Neural cell (in vitro differentiated cells): ENCODE data around the gene PRKAG2. TPM values are rescaled to one million over a fixed set of nuclear protein-coding genes. Genes with fewer than 3 reads are reported as not detected.

Source experiments
- H2AFZ ChIP-seq: fragments of 200-600, 300-800 bp; sonication (generic), shearing (Covaris generic); 2 replicates; pipeline ENCODE4 v1.6.0; 2014; ENCODE audit warnings: low read depth, mild to moderate bottlenecking, antibody characterized with exemption, low read length, moderate library complexity
- H3F3A ChIP-seq: fragments of 200-600 bp; shearing (Covaris generic); 2 replicates; pipeline ENCODE4 v1.6.1; 2016; ENCODE audit warnings: mild to moderate bottlenecking, moderate library complexity, mixed read lengths, antibody characterized with exemption, low read length; ENCODE audit not compliant: insufficient read depth, poor library complexity, severe bottlenecking
- H3K27ac ChIP-seq: fragments of 200-600, 300-800 bp; sonication (generic), shearing (Covaris generic); 2 replicates; pipeline ENCODE4 v1.5.1; 2014; ENCODE audit warnings: mild to moderate bottlenecking, low read length, moderate library complexity
- H3K27me3 ChIP-seq: fragments of 300-800, 200-600 bp; sonication (generic), shearing (Covaris generic); 2 replicates; pipeline ENCODE4 v1.6.0; 2014; ENCODE audit warnings: mild to moderate bottlenecking, low read depth, low read length, moderate library complexity; ENCODE audit not compliant: insufficient read depth
- H3K36me3 ChIP-seq: fragments of 300-800, 200-600 bp; sonication (generic), shearing (Covaris generic); 2 replicates; pipeline ENCODE4 v1.5.1; 2014; ENCODE audit warnings: mild to moderate bottlenecking, antibody characterized with exemption, low read length, moderate library complexity; ENCODE audit not compliant: insufficient read depth
- H3K4me2 ChIP-seq: fragments of 300-800, 200-600 bp; sonication (generic), shearing (Covaris generic); 2 replicates; pipeline ENCODE4 v1.6.0; 2014; ENCODE audit warnings: mild to moderate bottlenecking, low read length
- H3K4me3 ChIP-seq: fragments of 300-800, 200-600 bp; sonication (generic), shearing (Covaris generic); 2 replicates; pipeline ENCODE4 v1.5.1; 2014; ENCODE audit warnings: mild to moderate bottlenecking, low read length, moderate library complexity
- H3K79me2 ChIP-seq: fragments of 200-600 bp; shearing (Covaris generic); replicated peaks from 2 replicates; pipeline ENCODE4 v1.6.0; 2014; ENCODE audit warnings: mild to moderate bottlenecking, low read length, moderate library complexity; ENCODE audit not compliant: insufficient read depth
- H3K9ac ChIP-seq: fragments of 300-800, 200-600 bp; sonication (generic), shearing (Covaris generic); 2 replicates; pipeline ENCODE4 v1.6.1; 2016; ENCODE audit warnings: mild to moderate bottlenecking, low read length, mixed read lengths
- H3K9me2 ChIP-seq: fragments of 200-600 bp; shearing (Covaris generic); 2 replicates; pipeline ENCODE4 v1.6.1; 2016; ENCODE audit warnings: mild to moderate bottlenecking, low read length, mixed read lengths; ENCODE audit not compliant: insufficient read depth
- H3K9me3 ChIP-seq: fragments of 200-600, 300-800 bp; sonication (generic), shearing (Covaris generic); 2 replicates; pipeline ENCODE4 v1.6.1; 2016; ENCODE audit warnings: mild to moderate bottlenecking, mixed run types, low read length, moderate library complexity, mixed read lengths
- H4K20me1 ChIP-seq: fragments of 200-600 bp; shearing (Covaris generic); 2 replicates; pipeline ENCODE4 v1.6.1; 2016; ENCODE audit warnings: mild to moderate bottlenecking, mixed run types; ENCODE audit not compliant: insufficient read depth
- CTCF ChIP-seq: fragments of 450-650 bp; IDR thresholded peaks from 2 replicates; pipeline ENCODE4 v1.5.1; 2014; ENCODE audit warnings: antibody characterized with exemption, mild to moderate bottlenecking, moderate library complexity; ENCODE audit not compliant: poor library complexity, severe bottlenecking
- EP300 ChIP-seq: fragments of 450-650 bp; conservative IDR thresholded peaks from 2 replicates; pipeline ENCODE4 v1.6.1; 2014; ENCODE audit warnings: antibody characterized with exemption, mild to moderate bottlenecking, moderate library complexity; ENCODE audit not compliant: poor library complexity, severe bottlenecking
- EZH2 ChIP-seq: fragments of 200-600, 300-800 bp; shearing (Covaris generic), sonication (generic); IDR thresholded peaks from 2 replicates; pipeline ENCODE4 v1.6.1; 2014; ENCODE audit warnings: antibody characterized with exemption, low read length, borderline replicate concordance, mild to moderate bottlenecking; ENCODE audit not compliant: insufficient read depth, poor library complexity, severe bottlenecking
- MXI1 ChIP-seq: fragments of 450-650 bp; conservative IDR thresholded peaks from 2 replicates; pipeline ENCODE4 v1.6.1; 2014; ENCODE audit warnings: antibody characterized with exemption, mild to moderate bottlenecking; ENCODE audit not compliant: poor library complexity, severe bottlenecking
- POLR2AphosphoS5 ChIP-seq: IDR thresholded peaks from 2 replicates; pipeline ENCODE4 v1.6.1; 2012
- RAD21 ChIP-seq: fragments of 450-650 bp; conservative IDR thresholded peaks from 2 replicates; pipeline ENCODE4 v1.6.1; 2014; ENCODE audit warnings: antibody characterized with exemption, mild to moderate bottlenecking, moderate library complexity
- REST ChIP-seq: IDR thresholded peaks from 2 replicates; pipeline ENCODE4 v1.6.1; 2012; ENCODE audit warnings: borderline replicate concordance
- SMC3 ChIP-seq: fragments of 450-650 bp; conservative IDR thresholded peaks from 2 replicates; pipeline ENCODE4 v1.6.1; 2014; ENCODE audit warnings: antibody characterized with exemption, mild to moderate bottlenecking, moderate library complexity; ENCODE audit not compliant: poor library complexity
- TAF1 ChIP-seq: IDR thresholded peaks from 2 replicates; pipeline ENCODE4 v1.6.1; 2012; ENCODE audit warnings: low read depth
- polyA plus RNA-seq: library from polyadenylated mRNA; depleted of rRNA; stranded (reverse); fragments of >200 nt; gene quantifications from 2 replicates; pipeline ENCODE4 v1.2.3, GENCODE V29; 2014

The PRKAG2 gene
- polyA plus RNA-seq, 1 donor from 2014 or later, result 22.9 TPM

- TF ChIP-seq TAF1 (no peak), EP300 (no peak), SMC3 (no peak), REST (no peak), RAD21 (no peak), EZH2 (no peak), CTCF (no peak), MXI1 (no peak)
- no peak overlapping the region for H3K9ac ChIP-seq
Observed at GRCh38 chr7:151768805-151769187, 108.1 kb downstream of the PRKAG2 start.

GRCh38 chr7:151767557-151767956, 109.4 kb downstream of the PRKAG2 start:
- Histone ChIP-seq H3K9me2 (no peaks in the 10 kb centered on the region), H3K36me3 (no peaks in the 10 kb centered on the region), H2AFZ (no peak overlapping the region), H3K27ac (no peak overlapping the region), H3K4me3 (no peak overlapping the region), H3K27me3 (no peaks in the 10 kb centered on the region), H3K4me2 (no peak overlapping the region), H3K9ac (no peak overlapping the region), H3K79me2 (no peaks in the 10 kb centered on the region), H3K9me3 (no peaks in the 10 kb centered on the region), H3F3A (no peaks in the 10 kb centered on the region), H4K20me1 (no peaks in the 10 kb centered on the region)
- TF ChIP-seq EZH2 (no peak), EP300 (no peak), SMC3 (no peak), REST (no peak), POLR2AphosphoS5 (no peak), MXI1 (no peak), RAD21 (no peak), TAF1 (no peak), CTCF (no peak)

More at GRCh38 chr7:151768805-151769187, 108.1 kb downstream of the PRKAG2 start:
- Histone ChIP-seq H3K9me3 (no peaks in the 10 kb centered on the region), H2AFZ (no peak overlapping the region), H3K27me3 (no peaks in the 10 kb centered on the region), H4K20me1 (no peaks in the 10 kb centered on the region), H3K9me2 (no peaks in the 10 kb centered on the region), H3K4me3 (no peak overlapping the region), H3K27ac (no peak overlapping the region), H3K79me2 (no peaks in the 10 kb centered on the region), H3K4me2 (no peak overlapping the region), H3F3A (no peaks in the 10 kb centered on the region), H3K36me3 (no peaks in the 10 kb centered on the region)
